GM12878 (cell line): Measurements from ENCODE around the gene GPR31. TPM values are rescaled to one million over a fixed set of nuclear protein-coding genes. Genes with fewer than 3 reads are reported as not detected.

Source experiments
- ATAC-seq: fragments of 200-7000 bp; cut with Tn5 transposase; 3 replicates; pipeline ENCODE4 v1.9.1; 2020; ENCODE audit warnings: mild to moderate bottlenecking, moderate library complexity
- BruUV-seq: library from RNA; stranded (reverse); fragments of 400-500 nt; replicated peaks from 2 replicates; lab custom pipeline; 2021; lab: Mats Ljungman, UMichigan
- CTCF ChIA-PET: fragments of 300-600 bp; sonication (Branson Sonifier 250); formaldehyde crosslinking; extraction: SDS; loops from one replicate; lab custom pipeline; 2021; ENCODE audit warnings: inconsistent platforms; lab: Yijun Ruan, JAX
- POLR2A ChIA-PET: fragments of 350-600 bp; formaldehyde crosslinking; extraction: SDS; loops from one replicate; lab custom pipeline; 2021; ENCODE audit warnings: inconsistent platforms; lab: Charles Lee
- RAD21 ChIA-PET: fragments of 300-600 bp; sonication (Branson Sonifier 250); formaldehyde crosslinking; loops from one replicate; lab custom pipeline; 2023; ENCODE audit warnings: antibody characterized with exemption; ENCODE audit not compliant: unreplicated experiment; lab: Charles Lee
- SMC1A ChIA-PET: fragments of 300-600 bp; sonication (Branson Sonifier 250); formaldehyde crosslinking; loops from one replicate; lab custom pipeline; 2023; ENCODE audit not compliant: unreplicated experiment, uncharacterized antibody; lab: Charles Lee
- DNase-seq: peaks from one replicate; pipeline ENCODE4 v3.0.0-alpha.2; 2011; ENCODE audit warnings: low read depth, low spot score
- FAIRE-seq: peaks from 3 replicates; lab custom pipeline; 2011; peaks lifted over from hg19 to GRCh38; lab: Jason Lieb, UNC
- H2AFZ ChIP-seq: 2 replicates; pipeline ENCODE4 v1.6.0; 2011; ENCODE audit warnings: low read depth, low read length, control low read depth; ENCODE audit not compliant: control insufficient read depth
- H3K27ac ChIP-seq: 2 replicates; pipeline ENCODE4 v1.5.1; 2011; ENCODE audit warnings: control low read depth; ENCODE audit not compliant: control insufficient read depth, insufficient read depth
- H3K27me3 ChIP-seq, 2 experiments: replicated peaks in 1 of 2; 2 replicates each; pipeline versions ENCODE4 v1.6.0 to v1.6.1; 2011; ENCODE audit warnings: low read length in 1 of 2; ENCODE audit not compliant: control insufficient read depth in 2 of 2, insufficient read depth in 2 of 2
- H3K36me3 ChIP-seq, 2 experiments: 2 replicates each; pipeline ENCODE4 v1.5.1; 2011; ENCODE audit warnings: low read length in 1 of 2; ENCODE audit not compliant: control insufficient read depth in 2 of 2, insufficient read depth in 2 of 2
- H3K4me1 ChIP-seq: 2 replicates; pipeline ENCODE4 v1.6.1; 2011; ENCODE audit warnings: mild to moderate bottlenecking, low read length, moderate library complexity, mixed read lengths; ENCODE audit not compliant: control insufficient read depth, insufficient read depth
- H3K4me2 ChIP-seq: 2 replicates; pipeline ENCODE4 v1.6.0; 2011; ENCODE audit warnings: control low read depth; ENCODE audit not compliant: control insufficient read depth, insufficient read depth
- H3K4me3 ChIP-seq: fragments of 200-600 bp; sonication (generic); 2 replicates; pipeline ENCODE4 v1.5.1; 2016
- H3K79me2 ChIP-seq: 2 replicates; pipeline ENCODE4 v1.6.0; 2011; ENCODE audit warnings: low read length; ENCODE audit not compliant: control insufficient read depth, insufficient read depth
- H3K9ac ChIP-seq: 2 replicates; pipeline ENCODE4 v1.8.0; 2011; ENCODE audit warnings: low read length, control low read depth, mixed read lengths; ENCODE audit not compliant: control insufficient read depth, insufficient read depth
- H3K9me3 ChIP-seq: replicated peaks from 3 replicates; pipeline ENCODE4 v1.5.1; 2011; ENCODE audit warnings: mild to moderate bottlenecking, low read length; ENCODE audit not compliant: control insufficient read depth, insufficient read depth
- H4K20me1 ChIP-seq: 2 replicates; pipeline ENCODE4 v1.6.0; 2011; ENCODE audit not compliant: control insufficient read depth, insufficient read depth
- ASH2L ChIP-seq: fragments of 300-600, 200-600 bp; sonication (generic); IDR thresholded peaks from 2 replicates; pipeline ENCODE4 v1.6.1; 2017; ENCODE audit warnings: low read depth, mild to moderate bottlenecking, borderline replicate concordance
- ATF7 ChIP-seq: fragments of 450-650 bp; IDR thresholded peaks from 2 replicates; pipeline ENCODE4 v1.6.1; 2016; ENCODE audit warnings: low read depth, mild to moderate bottlenecking
- BRCA1 ChIP-seq: IDR thresholded peaks from 2 replicates; pipeline ENCODE4 v1.6.1; 2011; ENCODE audit warnings: low read depth, low read length, improper control_type of control experiment
- CTCF ChIP-seq, 3 experiments: IDR thresholded peaks in 2 of 3; conservative IDR thresholded peaks in 1 of 3; 2 replicates each; pipeline ENCODE4 v1.5.1; 2011; ENCODE audit warnings: low read depth in 3 of 3, low read length in 3 of 3, mild to moderate bottlenecking in 3 of 3, control low read depth in 2 of 3, moderate library complexity in 2 of 3, inconsistent platforms in 1 of 3, mixed read lengths in 1 of 3; ENCODE audit not compliant: control insufficient read depth in 2 of 3, insufficient read depth in 1 of 3; ENCODE audit errors: extremely low read depth in 1 of 3
- DPF2 ChIP-seq: fragments of 450-650 bp; IDR thresholded peaks from 2 replicates; pipeline ENCODE4 v1.6.1; 2017; ENCODE audit warnings: mild to moderate bottlenecking
- EED ChIP-seq: sonication (generic); IDR thresholded peaks from 2 replicates; pipeline ENCODE4 v1.6.1; 2016; ENCODE audit warnings: antibody characterized with exemption, low read depth
- HDGF ChIP-seq: fragments of 450-650 bp; IDR thresholded peaks from 2 replicates; pipeline ENCODE4 v1.6.1; 2016; ENCODE audit warnings: antibody characterized with exemption
- NR2F1 ChIP-seq: fragments of 450-650 bp; conservative IDR thresholded peaks from 2 replicates; pipeline ENCODE4 v1.6.1; 2017; ENCODE audit warnings: mild to moderate bottlenecking
- PAX8 ChIP-seq: fragments of 450-650 bp; IDR thresholded peaks from 2 replicates; pipeline ENCODE4 v1.6.1; 2017; ENCODE audit warnings: mild to moderate bottlenecking, moderate library complexity
- POU2F2 ChIP-seq: IDR thresholded peaks from 3 replicates; pipeline ENCODE4 v1.6.1; 2011; ENCODE audit warnings: low read depth, mild to moderate bottlenecking, low read length, borderline replicate concordance
- RAD51 ChIP-seq: fragments of 450-650 bp; IDR thresholded peaks from 2 replicates; pipeline ENCODE4 v1.6.1; 2016; ENCODE audit warnings: moderate library complexity, mild to moderate bottlenecking, inconsistent platforms
- WGBS: methylation state at CpG from one replicate; pipeline ENCODE4 v1.1.6; 2016; ENCODE audit warnings: low lambda C conversion rate; ENCODE audit not compliant: insufficient replicate concordance, insufficient coverage; ENCODE audit errors: missing lambda C conversion rate; 5-methylcytosine and 5-hydroxymethylcytosine counted together
- in situ Hi-C: fragments of 300-500 bp; cut with MboI; formaldehyde crosslinking; loops from 9 replicates; pipeline ENCODE4 v1.14.3; 2018; ENCODE audit warnings: mixed read lengths
- intact Hi-C: fragments of 100-400 bp; cut with micrococcal nuclease; formaldehyde crosslinking; loops from one replicate; pipeline ENCODE4 v1.14.2; 2022; ENCODE audit not compliant: unreplicated experiment
- polyA plus RNA-seq, 11 experiments: library from polyadenylated mRNA; depleted of rRNA in 4 of 11; unstranded in 6 of 11; stranded (reverse) in 5 of 11; fragments of >200 nt; fragmentation: Nextera tagmentation in 4 of 11; fragmentation: Illumina TruSeq in 1 of 11; extraction: Ambion mirVana in 4 of 11; extraction: Trizol in 1 of 11; gene quantifications; 1 replicate in 1 of 11; 2 replicates in 10 of 11; pipeline versions ENCODE4 v1.2.1 to v1.2.3, GENCODE V29; 2011 to 2016; ENCODE audit warnings: inconsistent platforms in 2 of 11, missing spikeins in 2 of 11, low read depth in 1 of 11
- total RNA-seq, 4 experiments: library from RNA; depleted of rRNA in 3 of 4; stranded (reverse); fragments of >200 nt in 3 of 4; fragmentation: Illumina TruSeq in 1 of 4; extraction: Trizol in 1 of 4; gene quantifications; 2 replicates each; pipeline versions ENCODE4 v1.2.1 to v1.2.3, GENCODE V29; 2013 to 2021
- TF ChIP-seq, protein P1 (sequence below): fragments of 150-350 bp; IDR thresholded peaks from 2 replicates; pipeline ENCODE4 v1.6.1; 2014; ENCODE audit warnings: mild to moderate bottlenecking, low read depth, low read length
- TF ChIP-seq, protein P2 (sequence below): IDR thresholded peaks from 2 replicates; pipeline ENCODE4 v1.6.1; 2012; ENCODE audit warnings: improper control_type of control experiment, low read depth, low read length; ENCODE audit not compliant: insufficient replicate concordance

GPR31 gene
- total and polyA plus RNA-seq, 10 of the 15 experiments (the other 5 are each of a cell fraction or from before 2014, with no cell fraction given), result not detected

DNA sequence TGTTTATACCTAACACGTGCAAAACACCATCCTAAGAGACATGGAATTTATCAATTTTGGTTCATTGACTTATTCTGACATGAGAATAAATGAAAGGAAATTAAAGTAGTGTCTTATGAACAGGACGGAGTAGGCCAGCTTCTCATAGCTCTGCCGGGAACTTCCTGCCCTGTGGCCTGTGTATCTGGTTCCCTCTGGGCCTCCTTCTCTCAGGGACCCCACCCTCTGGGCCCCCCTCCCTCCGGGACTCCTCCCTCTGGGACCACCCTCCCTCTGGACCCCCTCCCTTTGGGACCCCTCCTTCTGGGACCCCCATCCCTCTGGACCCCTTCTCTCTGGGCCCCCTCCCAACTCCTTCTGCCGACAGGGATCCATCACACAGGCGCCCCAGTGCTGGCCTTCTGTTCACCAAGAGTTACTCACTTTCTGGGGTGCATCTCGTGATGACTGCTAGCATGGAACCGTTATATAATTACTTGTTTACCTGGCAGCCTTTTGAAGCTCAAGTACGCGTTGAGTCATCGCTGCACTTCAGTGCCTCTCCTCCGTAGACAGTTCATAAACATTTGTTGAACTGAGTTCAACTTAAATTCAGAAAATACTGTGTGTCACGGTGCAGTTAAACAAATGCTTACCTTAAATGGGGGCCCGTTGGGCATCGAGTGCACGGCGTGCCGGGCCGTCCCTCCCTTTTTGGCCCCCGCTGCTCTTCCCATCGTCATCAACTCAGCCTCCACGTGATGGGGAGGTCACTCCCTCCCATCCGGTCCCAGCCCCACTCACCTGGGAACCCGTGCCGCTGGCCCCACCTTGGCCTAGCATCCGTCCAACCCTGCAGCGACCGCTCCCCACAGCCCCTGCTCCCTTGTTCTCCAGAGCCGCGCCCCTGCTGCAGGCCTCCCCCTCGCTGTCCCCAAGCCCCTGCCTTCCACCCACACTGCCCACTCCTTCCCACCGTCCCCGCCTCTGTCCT is 26.8 kb downstream of the GPR31 start:
- Histone ChIP-seq H3K4me3 (peak overlapping the region; percentile 1; the same call in 1 of the 2 replicates), H3K9ac (no peak overlapping the region), H3K9me3 (peaks cover 5% of the 10 kb centered on the region; the same call in 2 of the 3 replicates), H3K27ac (peak overlapping the region; percentile 9), H3K4me2 (peak overlapping the region; percentile 32), H4K20me1 (no peaks in the 10 kb centered on the region), H3K79me2 (peaks cover 6% of the 10 kb centered on the region), H3K36me3 (peaks cover 0 to 2% of the 10 kb centered on the region in 2 experiments; a peak in 2 of 4 replicates), H3K27me3 (no peaks in the 10 kb centered on the region), H2AFZ (no peak overlapping the region), H3K4me1 (peaks cover 21% of the 10 kb centered on the region)
- ChIA-PET SMC1A (interaction anchor here (0.6 to 21.7 kb wide), 13 partner anchors 7 to 130 kb away, joined by 3 to 542 read pairs (median 12); partner anchors contain the start of genes CCR6 and CEP43), POLR2A (interaction anchor here (1.5 to 14.7 kb wide), 5 partner anchors 11 to 132 kb away, joined by 3 to 279 read pairs (median 12); partner anchors contain the start of genes CCR6 and CEP43), CTCF (interaction anchor here (1.0 to 5.3 kb wide), 10 partner anchors 9 to 142 kb away, joined by 3 to 60 read pairs (median 10); partner anchors contain the start of gene CEP43), RAD21 (interaction anchor here (1.4 to 5.7 kb wide), 11 partner anchors 9 to 180 kb away, joined by 4 to 84 read pairs (median 9); partner anchors contain the start of genes CCR6 and RNASET2)
- in situ Hi-C loops, result loop anchor here (10.0 to 25.0 kb wide), 2 partner anchors 119 to 356 kb away; no protein-coding TSS in a partner anchor
- no TSS peak for BruUV-seq
- intact Hi-C loops, result loop anchor here (1.0 to 2.0 kb wide), 2 partner anchors 20 to 36 kb away; no protein-coding TSS in a partner anchor
- FAIRE-seq, result no peak
- ATAC-seq, result peak; percentile 62
- 25% methylated on average over 28 of the region's 33 CpGs for WGBS
- DNase-seq, result no peak
- TF ChIP-seq, protein P1, sequence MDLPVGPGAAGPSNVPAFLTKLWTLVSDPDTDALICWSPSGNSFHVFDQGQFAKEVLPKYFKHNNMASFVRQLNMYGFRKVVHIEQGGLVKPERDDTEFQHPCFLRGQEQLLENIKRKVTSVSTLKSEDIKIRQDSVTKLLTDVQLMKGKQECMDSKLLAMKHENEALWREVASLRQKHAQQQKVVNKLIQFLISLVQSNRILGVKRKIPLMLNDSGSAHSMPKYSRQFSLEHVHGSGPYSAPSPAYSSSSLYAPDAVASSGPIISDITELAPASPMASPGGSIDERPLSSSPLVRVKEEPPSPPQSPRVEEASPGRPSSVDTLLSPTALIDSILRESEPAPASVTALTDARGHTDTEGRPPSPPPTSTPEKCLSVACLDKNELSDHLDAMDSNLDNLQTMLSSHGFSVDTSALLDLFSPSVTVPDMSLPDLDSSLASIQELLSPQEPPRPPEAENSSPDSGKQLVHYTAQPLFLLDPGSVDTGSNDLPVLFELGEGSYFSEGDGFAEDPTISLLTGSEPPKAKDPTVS, result no peak
- no peak for TF ChIP-seq CTCF (IDR thresholded peaks at IDR 0.05 in 2 of 3, conservative IDR thresholded peaks at IDR 0.05 in 1 of 3; ENCODE audit: control insufficient read depth in 2 of 3, extremely low read depth in 1 of 3, insufficient read depth in 1 of 3, low read depth in 3 of 3, low read length in 3 of 3)
- TF ChIP-seq PAX8, result no peak
- no peak for TF ChIP-seq ASH2L
- TF ChIP-seq POU2F2, result no peak
- peak; percentile 31; the same call in 1 of the 2 replicates for TF ChIP-seq DPF2
- no peak for TF ChIP-seq HDGF
- TF ChIP-seq RAD51, result peak; percentile 52; the same call in 1 of the 2 replicates
- 0 out of 2 replicates have a peak, but pooled peaks have one; percentile 10 for TF ChIP-seq NR2F1
- TF ChIP-seq EED, result no peak
- peak; percentile 29 for TF ChIP-seq ATF7
- TF ChIP-seq BRCA1, result no peak
- TF ChIP-seq, protein P2, sequence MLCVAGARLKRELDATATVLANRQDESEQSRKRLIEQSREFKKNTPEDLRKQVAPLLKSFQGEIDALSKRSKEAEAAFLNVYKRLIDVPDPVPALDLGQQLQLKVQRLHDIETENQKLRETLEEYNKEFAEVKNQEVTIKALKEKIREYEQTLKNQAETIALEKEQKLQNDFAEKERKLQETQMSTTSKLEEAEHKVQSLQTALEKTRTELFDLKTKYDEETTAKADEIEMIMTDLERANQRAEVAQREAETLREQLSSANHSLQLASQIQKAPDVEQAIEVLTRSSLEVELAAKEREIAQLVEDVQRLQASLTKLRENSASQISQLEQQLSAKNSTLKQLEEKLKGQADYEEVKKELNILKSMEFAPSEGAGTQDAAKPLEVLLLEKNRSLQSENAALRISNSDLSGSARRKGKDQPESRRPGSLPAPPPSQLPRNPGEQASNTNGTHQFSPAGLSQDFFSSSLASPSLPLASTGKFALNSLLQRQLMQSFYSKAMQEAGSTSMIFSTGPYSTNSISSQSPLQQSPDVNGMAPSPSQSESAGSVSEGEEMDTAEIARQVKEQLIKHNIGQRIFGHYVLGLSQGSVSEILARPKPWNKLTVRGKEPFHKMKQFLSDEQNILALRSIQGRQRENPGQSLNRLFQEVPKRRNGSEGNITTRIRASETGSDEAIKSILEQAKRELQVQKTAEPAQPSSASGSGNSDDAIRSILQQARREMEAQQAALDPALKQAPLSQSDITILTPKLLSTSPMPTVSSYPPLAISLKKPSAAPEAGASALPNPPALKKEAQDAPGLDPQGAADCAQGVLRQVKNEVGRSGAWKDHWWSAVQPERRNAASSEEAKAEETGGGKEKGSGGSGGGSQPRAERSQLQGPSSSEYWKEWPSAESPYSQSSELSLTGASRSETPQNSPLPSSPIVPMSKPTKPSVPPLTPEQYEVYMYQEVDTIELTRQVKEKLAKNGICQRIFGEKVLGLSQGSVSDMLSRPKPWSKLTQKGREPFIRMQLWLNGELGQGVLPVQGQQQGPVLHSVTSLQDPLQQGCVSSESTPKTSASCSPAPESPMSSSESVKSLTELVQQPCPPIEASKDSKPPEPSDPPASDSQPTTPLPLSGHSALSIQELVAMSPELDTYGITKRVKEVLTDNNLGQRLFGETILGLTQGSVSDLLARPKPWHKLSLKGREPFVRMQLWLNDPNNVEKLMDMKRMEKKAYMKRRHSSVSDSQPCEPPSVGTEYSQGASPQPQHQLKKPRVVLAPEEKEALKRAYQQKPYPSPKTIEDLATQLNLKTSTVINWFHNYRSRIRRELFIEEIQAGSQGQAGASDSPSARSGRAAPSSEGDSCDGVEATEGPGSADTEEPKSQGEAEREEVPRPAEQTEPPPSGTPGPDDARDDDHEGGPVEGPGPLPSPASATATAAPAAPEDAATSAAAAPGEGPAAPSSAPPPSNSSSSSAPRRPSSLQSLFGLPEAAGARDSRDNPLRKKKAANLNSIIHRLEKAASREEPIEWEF, result no peak
